SK-N-SH (cell line): Measurements from ENCODE around the gene CYP27A1. TPM values are rescaled to one million over a fixed set of nuclear protein-coding genes. Genes with fewer than 3 reads are reported as not detected.
A peak's percentile ranks its signal among the peaks of the same experiment; 100 is the strongest.

Experiments
- CTCF ChIA-PET: fragments of 300-600, 350-600 bp; formaldehyde crosslinking; extraction: SDS; loops from one replicate; lab custom pipeline; 2021; lab: Yijun Ruan, JAX
- POLR2A ChIA-PET: fragments of 350-600 bp; sonication (Branson Sonifier 250); formaldehyde crosslinking; extraction: SDS; loops from one replicate; lab custom pipeline; 2020; ENCODE audit warnings: antibody characterized with exemption, inconsistent platforms; lab: Yijun Ruan, JAX
- DNase-seq: peaks from one replicate; pipeline ENCODE4 v3.0.0; 2012
- H2AFZ ChIP-seq: fragments of 200-600 bp; sonication (generic); 2 replicates; pipeline ENCODE4 v1.8.1; 2016; ENCODE audit warnings: antibody characterized with exemption, mild to moderate bottlenecking, low read depth
- H3F3A ChIP-seq: fragments of 200-600 bp; sonication (generic); replicated peaks from 2 replicates; pipeline ENCODE3; 2016; ENCODE audit warnings: antibody characterized with exemption, mild to moderate bottlenecking; ENCODE audit not compliant: insufficient read depth
- H3K27ac ChIP-seq, 2 experiments: fragments of 200-500 bp in 1 of 2; fragments of 200-600 bp in 1 of 2; sonication (Bioruptor generic) in 1 of 2; sonication (generic), shearing (Covaris generic) in 1 of 2; 2 replicates each; pipeline versions ENCODE4 v1.5.1 to v1.6.1; 2014 to 2016; ENCODE audit warnings: low read depth in 2 of 2, inconsistent platforms in 1 of 2, low read length in 1 of 2, mild to moderate bottlenecking in 1 of 2, mixed read lengths in 1 of 2
- H3K27me3 ChIP-seq: fragments of 200-600 bp; sonication (generic), shearing (Covaris generic); 2 replicates; pipeline ENCODE4 v1.6.1; 2016; ENCODE audit warnings: mixed run types; ENCODE audit not compliant: insufficient read depth
- H3K36me3 ChIP-seq, 2 experiments: fragments of 200-500 bp in 1 of 2; fragments of 200-600 bp in 1 of 2; sonication (Bioruptor generic) in 1 of 2; sonication (generic) in 1 of 2; replicated peaks in 1 of 2; 2 replicates each; pipeline versions ENCODE3 to v1.5.1; 2014 to 2016; ENCODE audit warnings: low read length in 1 of 2, mild to moderate bottlenecking in 1 of 2; ENCODE audit not compliant: insufficient read depth in 2 of 2, control insufficient read depth in 1 of 2
- H3K4me1 ChIP-seq, 2 experiments: fragments of 200-500 bp in 1 of 2; fragments of 200-600 bp in 1 of 2; sonication (Bioruptor generic) in 1 of 2; sonication (generic), shearing (Covaris generic) in 1 of 2; 2 replicates each; pipeline versions ENCODE4 v1.5.1 to v1.6.1; 2014 to 2016; ENCODE audit warnings: low read depth in 1 of 2, low read length in 1 of 2, mixed run types in 1 of 2; ENCODE audit not compliant: insufficient read depth in 2 of 2, control insufficient read depth in 1 of 2
- H3K4me2 ChIP-seq: fragments of 200-600 bp; sonication (generic), shearing (Covaris generic); 2 replicates; pipeline ENCODE4 v1.6.1; 2017; ENCODE audit warnings: mixed run types
- H3K4me3 ChIP-seq, 2 experiments: fragments of 200-500 bp in 1 of 2; fragments of 200-600 bp in 1 of 2; sonication (Bioruptor generic) in 1 of 2; sonication (generic), shearing (Covaris generic) in 1 of 2; 2 replicates each; pipeline versions ENCODE4 v1.5.1 to v1.8.1; 2014 to 2016; ENCODE audit warnings: low read depth in 2 of 2, inconsistent platforms in 1 of 2, low read length in 1 of 2, mild to moderate bottlenecking in 1 of 2, mixed read lengths in 1 of 2, moderate library complexity in 1 of 2
- H3K79me2 ChIP-seq: fragments of 200-600 bp; sonication (generic); 2 replicates; pipeline ENCODE4 v1.8.1; 2017; ENCODE audit warnings: mild to moderate bottlenecking; ENCODE audit not compliant: insufficient read depth
- H3K9ac ChIP-seq: fragments of 200-600 bp; sonication (generic); 2 replicates; pipeline ENCODE4 v1.6.1; 2017; ENCODE audit warnings: mixed run types
- H3K9me2 ChIP-seq: fragments of 200-600 bp; sonication (generic); 2 replicates; pipeline ENCODE4 v1.6.1; 2017; ENCODE audit warnings: mixed run types
- H3K9me3 ChIP-seq: fragments of 200-600 bp; sonication (generic); 2 replicates; pipeline ENCODE4 v1.6.1; 2017; ENCODE audit warnings: mixed run types, mild to moderate bottlenecking, moderate library complexity
- H4K20me1 ChIP-seq: fragments of 200-600 bp; sonication (generic); 2 replicates; pipeline ENCODE4 v1.6.1; 2017; ENCODE audit warnings: mild to moderate bottlenecking, mixed run types; ENCODE audit not compliant: insufficient read depth
- CHD2 ChIP-seq: fragments of 150-350 bp; IDR thresholded peaks from 2 replicates; pipeline ENCODE4 v1.6.1; 2018; ENCODE audit warnings: low read length; ENCODE audit not compliant: partially characterized antibody
- CTCF ChIP-seq: fragments of 200-600 bp; sonication (generic); IDR thresholded peaks from 2 replicates; pipeline ENCODE4 v1.6.1; 2017; ENCODE audit warnings: antibody characterized with exemption, mild to moderate bottlenecking, moderate library complexity
- EP300 ChIP-seq, 2 experiments: IDR thresholded peaks; 2 replicates each; pipeline versions ENCODE4 v1.4.0 to v1.6.1; 2012; ENCODE audit warnings: borderline replicate concordance in 1 of 2, low read depth in 1 of 2, low read length in 1 of 2
- FOXM1 ChIP-seq: IDR thresholded peaks from 2 replicates; pipeline ENCODE4 v1.4.0; 2012; ENCODE audit warnings: low read depth, mild to moderate bottlenecking
- GATA2 ChIP-seq: sonication (generic); formaldehyde crosslinking; IDR thresholded peaks from 2 replicates; pipeline ENCODE4 v1.5.0; 2020; ENCODE audit warnings: mild to moderate bottlenecking, missing genetic modification reagents
- MAX ChIP-seq: IDR thresholded peaks from 2 replicates; pipeline ENCODE4 v1.4.0; 2012; ENCODE audit warnings: low read depth
- REST ChIP-seq: IDR thresholded peaks from 2 replicates; pipeline ENCODE4 v1.6.1; 2012; ENCODE audit warnings: mild to moderate bottlenecking, low read depth, low read length, moderate library complexity
- RFX5 ChIP-seq: IDR thresholded peaks from 2 replicates; pipeline ENCODE4 v1.6.1; 2012; ENCODE audit warnings: mild to moderate bottlenecking, improper control_type of control experiment, low read length
- SIN3A ChIP-seq: IDR thresholded peaks from 2 replicates; pipeline ENCODE4 v1.6.1; 2012; ENCODE audit warnings: low read depth, mild to moderate bottlenecking, low read length, moderate library complexity, borderline replicate concordance
- SMC3 ChIP-seq: IDR thresholded peaks from 2 replicates; pipeline ENCODE4 v1.6.1; 2012; ENCODE audit warnings: low read depth, low read length, improper control_type of control experiment
- TCF12 ChIP-seq: IDR thresholded peaks from 2 replicates; pipeline ENCODE4 v1.4.0; 2012
- TEAD4 ChIP-seq: IDR thresholded peaks from 2 replicates; pipeline ENCODE4 v1.4.0; 2012; ENCODE audit warnings: mild to moderate bottlenecking, borderline replicate concordance; ENCODE audit not compliant: insufficient read depth
- USF1 ChIP-seq: IDR thresholded peaks from 2 replicates; pipeline ENCODE4 v1.4.0; 2012; ENCODE audit warnings: low read depth, borderline replicate concordance
- ZBTB33 ChIP-seq: IDR thresholded peaks from 2 replicates; pipeline ENCODE4 v1.4.0; 2012; ENCODE audit warnings: low read depth, borderline replicate concordance
- WGBS: methylation state at CpG from one replicate; pipeline ENCODE4 v1.1.6; 2017; ENCODE audit warnings: low lambda C conversion rate; 5-methylcytosine and 5-hydroxymethylcytosine counted together
- polyA plus RNA-seq, 3 experiments: library from polyadenylated mRNA; depleted of rRNA; stranded (reverse); fragments of >200 nt; gene quantifications; 2 replicates each; pipeline ENCODE4 v1.2.3, GENCODE V29; 2012

The CYP27A1 gene
- polyA plus RNA-seq, 1 of the 3 experiments (the other 2 are of a cell fraction), result 0.54 TPM

- Histone ChIP-seq H3K4me1 (peaks cover 0 to 9% of the 10 kb centered on the region in 2 experiments; a peak in 2 of 4 replicates), H3K27me3 (no peaks in the 10 kb centered on the region)
- no peak for TF ChIP-seq CTCF
- TF ChIP-seq RFX5, result no peak
- TF ChIP-seq SMC3, result no peak
- TF ChIP-seq FOXM1, result no peak
- TF ChIP-seq TCF12, result no peak
- TF ChIP-seq ZBTB33, result no peak
- no peak for TF ChIP-seq USF1
- no peak for TF ChIP-seq TEAD4
- TF ChIP-seq, all 33 proteins: peak for 0
- WGBS, result 62% methylated on average over 1 of the region's 1 CpG
- Histone ChIP-seq H3K4me3 (no peak overlapping the region), H4K20me1 (no peaks in the 10 kb centered on the region), H3K27ac (no peak overlapping the region), H3K36me3 (no peaks in the 10 kb centered on the region), H3K9ac (no peak overlapping the region), H3K4me2 (no peak overlapping the region), H2AFZ (no peak overlapping the region; the same call in 1 of the 2 replicates), H3K79me2 (no peaks in the 10 kb centered on the region), H3K9me2 (no peaks in the 10 kb centered on the region), H3F3A (no peaks in the 10 kb centered on the region), H3K9me3 (0 out of 2 replicates have a peak, but pooled peaks cover 4% of the 10 kb centered on the region)
- CTCF ChIA-PET, result interaction anchor here (1.1 to 1.6 kb wide), 2 partner anchors 9 to 30 kb away, joined by 3 to 4 read pairs; no protein-coding TSS in a partner anchor
- POLR2A ChIA-PET, result no interaction called here
- DNase-seq, result no peak
These were observed 22.9 kb downstream of the CYP27A1 start for GRCh38 chr2:218804817-218805216.

GRCh38 chr2:218805627-218806026 is 23.7 kb downstream of the CYP27A1 start:
- H4K20me1 ChIP-seq, result no peaks in the 10 kb centered on the region
- H3K4me2 ChIP-seq, result peak overlapping the region; percentile 25; the same call in 1 of the 2 replicates
- no peaks in the 10 kb centered on the region for H3K79me2 ChIP-seq
- H2AFZ ChIP-seq, result peak overlapping the region; percentile 85
- H3K9ac ChIP-seq, result peak overlapping the region; percentile 6; the same call in 1 of the 2 replicates
- CTCF ChIA-PET, result interaction anchor here (1.6 kb wide), 1 partner anchor 10 kb away, joined by 4 read pairs; no protein-coding TSS in a partner anchor
- no peaks in the 10 kb centered on the region for H3K9me2 ChIP-seq
- WGBS, result 31% methylated on average over 3 of the region's 3 CpGs
- H3K4me3 ChIP-seq, result 0 out of 4 replicates have a peak overlapping the region, but pooled peaks of 1 of the 2 experiments have one; percentile 3
- no peak for DNase-seq
- no peaks in the 10 kb centered on the region for H3F3A ChIP-seq
- H3K4me1 ChIP-seq, result peaks cover 0 to 9% of the 10 kb centered on the region in 2 experiments; a peak in 2 of 4 replicates
- 0 out of 2 replicates have a peak, but pooled peaks cover 4% of the 10 kb centered on the region for H3K9me3 ChIP-seq
- H3K27ac ChIP-seq, result peak overlapping the region; percentile 48 to 51; a peak in 3 of 4 replicates
- H3K36me3 ChIP-seq, result no peaks in the 10 kb centered on the region
- H3K27me3 ChIP-seq, result no peaks in the 10 kb centered on the region
- POLR2A ChIA-PET, result no interaction called here
- TF ChIP-seq MAX (0 out of 2 replicates have a peak, but pooled peaks have one; percentile 18), REST (no peak), CTCF (no peak), SIN3A (no peak), GATA2 (CRISPR knock-in tag) (no peak), CHD2 (no peak), EP300 (IDR thresholded peaks at IDR 0.05; ENCODE audit: borderline replicate concordance in 1 of 2, low read depth in 1 of 2, low read length in 1 of 2) (no peak)
